HUES6 (cell line): ENCODE results near the gene MATN3.

ENCODE experiments used
- H3K27ac ChIP-seq: 2 replicates; pipeline ENCODE4 v1.7.0; 2013; ENCODE audit warnings: low read depth, mild to moderate bottlenecking, low read length, inconsistent platforms
- H3K27me3 ChIP-seq: 2 replicates; pipeline ENCODE4 v1.6.1; 2013; ENCODE audit warnings: low read length; ENCODE audit not compliant: control insufficient read depth, insufficient read depth
- H3K36me3 ChIP-seq: 2 replicates; pipeline ENCODE4 v1.6.1; 2013; ENCODE audit warnings: low read length; ENCODE audit not compliant: control insufficient read depth, insufficient read depth
- H3K4me1 ChIP-seq: 2 replicates; pipeline ENCODE4 v1.6.1; 2013; ENCODE audit warnings: low read length; ENCODE audit not compliant: control insufficient read depth, insufficient read depth
- H3K4me3 ChIP-seq: 2 replicates; pipeline ENCODE4 v1.5.1; 2013; ENCODE audit warnings: low read depth, low read length
- H3K9ac ChIP-seq: one replicate; pipeline ENCODE4 v1.6.1; 2013; ENCODE audit warnings: mild to moderate bottlenecking, low read length
- H3K9me3 ChIP-seq: 2 replicates; pipeline ENCODE4 v1.6.1; 2013; ENCODE audit warnings: low read depth, low read length; ENCODE audit not compliant: control insufficient read depth, insufficient read depth

MATN3 gene

GRCh38 chr2:20001361-20001863 lies 11.1 kb downstream of the MATN3 start:
- Histone ChIP-seq H3K4me1 (no peaks in the 10 kb centered on the region), H3K27me3 (no peaks in the 10 kb centered on the region), H3K4me3 (no peak overlapping the region), H3K27ac (no peak overlapping the region), H3K9ac (no peak overlapping the region), H3K36me3 (no peaks in the 10 kb centered on the region), H3K9me3 (no peaks in the 10 kb centered on the region)

DNA sequence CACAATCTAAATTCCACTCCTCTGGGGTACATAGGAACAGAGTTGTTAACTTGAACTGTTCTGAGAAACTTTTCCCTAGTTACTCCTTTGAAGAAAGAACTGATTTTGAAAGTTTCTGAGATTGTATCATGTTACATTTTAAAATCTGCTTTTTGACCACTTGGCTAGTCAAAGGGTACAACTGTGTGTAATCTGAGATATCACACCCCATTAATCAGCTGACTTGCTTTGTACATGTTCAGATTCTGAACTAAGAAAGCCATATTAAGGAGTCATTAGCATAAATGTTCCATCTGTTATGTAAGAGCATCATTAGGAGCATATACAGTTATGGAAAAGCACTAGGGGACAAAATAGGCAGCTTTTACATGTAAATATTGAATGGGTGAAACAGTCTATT lies 18.7 kb downstream of the MATN3 start:
- no peak overlapping the region for H3K4me3 ChIP-seq
- peaks cover 5% of the 10 kb centered on the region for H3K4me1 ChIP-seq
- H3K9me3 ChIP-seq: no peaks in the 10 kb centered on the region
- H3K36me3 ChIP-seq: no peaks in the 10 kb centered on the region
- H3K9ac ChIP-seq: no peak overlapping the region
- no peaks in the 10 kb centered on the region for H3K27me3 ChIP-seq
- no peak overlapping the region for H3K27ac ChIP-seq

DNA sequence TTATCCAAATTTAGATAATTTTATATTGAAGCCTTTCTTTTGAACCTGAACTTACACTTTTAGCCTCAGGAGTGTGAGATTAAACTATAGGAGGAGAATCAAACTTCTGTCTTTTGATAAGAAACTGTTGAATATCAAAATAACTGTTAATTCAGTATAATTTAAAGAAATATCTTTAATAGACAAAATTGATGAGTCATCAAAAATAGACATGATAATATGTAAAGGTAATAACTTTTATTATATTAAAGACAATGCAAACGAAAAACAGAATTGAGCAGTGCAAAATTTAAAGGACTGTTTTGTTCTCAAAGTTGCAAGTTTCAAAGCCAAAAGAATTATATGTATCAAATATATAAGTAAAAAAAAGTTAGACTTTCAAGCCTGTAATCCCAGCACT lies 20.6 kb downstream of the MATN3 start:
- Histone ChIP-seq H3K4me3 (no peak overlapping the region), H3K9me3 (no peaks in the 10 kb centered on the region), H3K9ac (no peak overlapping the region), H3K4me1 (peaks cover 9% of the 10 kb centered on the region), H3K27me3 (no peaks in the 10 kb centered on the region), H3K27ac (no peak overlapping the region), H3K36me3 (no peaks in the 10 kb centered on the region)

GRCh38 chr2:19990416-19990728 lies 22.1 kb downstream of the MATN3 start:
- Histone ChIP-seq H3K9me3 (no peaks in the 10 kb centered on the region), H3K9ac (peak overlapping the region; percentile 31), H3K4me3 (peak overlapping the region; percentile 76), H3K27me3 (no peaks in the 10 kb centered on the region), H3K4me1 (peaks cover 9% of the 10 kb centered on the region), H3K27ac (0 out of 2 replicates have a peak overlapping the region, but pooled peaks have one; percentile 2), H3K36me3 (no peaks in the 10 kb centered on the region)

DNA sequence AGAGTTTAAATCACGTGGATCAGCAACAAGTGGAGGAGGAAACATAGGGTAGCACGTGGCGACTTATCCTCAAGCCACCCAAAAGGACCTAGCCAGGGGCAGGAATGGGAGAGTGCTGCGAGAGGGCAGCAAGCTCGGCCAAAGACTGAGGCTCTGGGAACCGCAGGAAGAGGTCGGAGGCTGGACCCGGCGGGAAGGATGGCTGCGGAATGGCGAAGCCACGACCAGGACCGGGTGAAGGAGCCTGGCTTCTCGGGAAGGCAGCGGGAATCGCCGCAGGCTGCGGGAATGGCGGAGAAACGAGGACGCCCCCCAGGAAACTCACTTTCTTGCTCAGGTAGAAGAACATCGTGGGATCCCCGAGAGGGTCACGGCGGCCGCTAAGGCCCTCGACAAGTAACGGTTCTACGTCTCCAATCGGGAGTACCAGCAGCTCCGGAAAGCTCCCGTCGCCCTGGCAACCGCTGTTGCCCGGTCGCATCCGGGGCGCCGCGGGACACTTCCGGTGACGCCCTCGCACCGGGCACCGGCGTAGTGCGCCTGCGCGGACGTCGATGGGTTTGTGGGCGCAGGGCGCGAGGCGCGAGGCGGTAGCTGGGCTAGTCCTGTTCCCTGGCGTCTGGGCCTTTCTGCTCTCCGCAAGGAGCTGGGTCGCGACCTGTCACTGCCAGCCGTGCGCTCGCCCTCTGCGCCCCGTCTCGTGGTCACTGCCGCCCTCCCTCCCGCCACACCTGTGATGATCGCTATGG lies 22.6 kb downstream of the MATN3 start, which contains the start of gene WDR35:
Gene WDR35, minus strand, starts transcription at position 439 of the 749 bp plus-strand sequence. Its CDS starts 90 bp downstream, at position 349.
- Histone ChIP-seq H3K9me3 (no peaks in the 10 kb centered on the region), H3K9ac (peak within 1 kb of the TSS; percentile 31), H3K4me1 (peaks cover 9% of the 10 kb centered on the region), H3K27ac (0 out of 2 replicates have a peak within 1 kb of the TSS, but pooled peaks have one; percentile 2), H3K36me3 (no peaks in the 10 kb centered on the region; the same call in 1 of the 2 replicates), H3K27me3 (no peaks in the 10 kb centered on the region), H3K4me3 (peak within 1 kb of the TSS; percentile 76)

GRCh38 chr2:19989342-19989666 lies 23.2 kb downstream of the MATN3 start:
- Histone ChIP-seq H3K27ac (no peak overlapping the region), H3K9ac (peak overlapping the region; percentile 6), H3K4me3 (peak overlapping the region; percentile 76), H3K9me3 (no peaks in the 10 kb centered on the region), H3K4me1 (peaks cover 9% of the 10 kb centered on the region), H3K27me3 (no peaks in the 10 kb centered on the region), H3K36me3 (no peaks in the 10 kb centered on the region; the same call in 1 of the 2 replicates)

- Histone ChIP-seq H3K9me3 (no peaks in the 10 kb centered on the region), H3K4me1 (peaks cover 9% of the 10 kb centered on the region), H3K27ac (no peak overlapping the region), H3K36me3 (no peaks in the 10 kb centered on the region; the same call in 1 of the 2 replicates), H3K9ac (no peak overlapping the region), H3K27me3 (no peaks in the 10 kb centered on the region), H3K4me3 (peak overlapping the region; percentile 76)
Observed at GRCh38 chr2:19988600-19988999, 23.9 kb downstream of the MATN3 start.

DNA sequence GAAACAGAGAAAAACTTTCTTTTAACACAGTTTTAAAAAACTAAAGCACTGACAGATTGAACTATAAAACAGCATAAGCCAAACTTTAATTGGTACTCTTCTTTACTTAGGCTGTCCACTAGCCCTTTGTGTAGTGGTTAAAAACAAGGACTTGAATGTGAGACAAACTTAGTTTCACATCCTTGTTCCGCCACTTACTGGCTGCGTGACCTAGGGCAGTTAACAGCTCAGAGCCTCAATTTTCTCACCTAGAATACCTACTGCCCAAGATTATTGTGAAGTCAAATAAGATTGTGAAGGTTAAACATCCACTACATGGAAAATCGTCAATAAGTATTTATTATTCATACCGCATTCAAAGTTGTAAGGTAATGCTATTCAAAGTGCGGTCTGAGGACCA lies 24.5 kb downstream of the MATN3 start:
- Histone ChIP-seq H3K9me3 (no peaks in the 10 kb centered on the region), H3K27ac (no peak overlapping the region), H3K36me3 (peaks cover under 1% of the 10 kb centered on the region; the same call in 1 of the 2 replicates), H3K4me1 (peaks cover 9% of the 10 kb centered on the region), H3K4me3 (peak overlapping the region; percentile 15; the same call in 1 of the 2 replicates), H3K27me3 (no peaks in the 10 kb centered on the region), H3K9ac (no peak overlapping the region)

GRCh38 chr2:19982268-19982667 lies 30.2 kb downstream of the MATN3 start:
- no peak overlapping the region for H3K27ac ChIP-seq
- peaks cover 50% of the 10 kb centered on the region for H3K36me3 ChIP-seq
- H3K27me3 ChIP-seq: no peaks in the 10 kb centered on the region
- no peaks in the 10 kb centered on the region for H3K9me3 ChIP-seq
- no peak overlapping the region for H3K4me3 ChIP-seq
- no peak overlapping the region for H3K9ac ChIP-seq
- no peaks in the 10 kb centered on the region for H3K4me1 ChIP-seq

GRCh38 chr2:19979932-19980331 lies 32.5 kb downstream of the MATN3 start:
- Histone ChIP-seq H3K9me3 (no peaks in the 10 kb centered on the region), H3K36me3 (peaks cover 65% of the 10 kb centered on the region), H3K27ac (no peak overlapping the region), H3K4me1 (no peaks in the 10 kb centered on the region), H3K4me3 (no peak overlapping the region), H3K27me3 (no peaks in the 10 kb centered on the region), H3K9ac (no peak overlapping the region)

GRCh38 chr2:19973466-19973865 lies 39.0 kb downstream of the MATN3 start:
- H3K9ac ChIP-seq: no peak overlapping the region
- no peak overlapping the region for H3K27ac ChIP-seq
- H3K9me3 ChIP-seq: no peaks in the 10 kb centered on the region
- no peaks in the 10 kb centered on the region for H3K4me1 ChIP-seq
- no peaks in the 10 kb centered on the region for H3K27me3 ChIP-seq
- H3K4me3 ChIP-seq: no peak overlapping the region
- peaks cover 48% of the 10 kb centered on the region for H3K36me3 ChIP-seq
